ENCODE results near the gene TOR2A. TPM values are rescaled to one million over a fixed set of nuclear protein-coding genes. Genes with fewer than 3 reads are reported as not detected.

TOR2A gene
- total RNA-seq, 5 donors from 2014 or later (not counting 1 experiment from before 2014, with no cell fraction given), result 7.7 to 18.4 (median 15.5) TPM

GRCh38 chr9:127684576-127684975 is 50.5 kb downstream of the TOR2A start:
- H3K4me3 Mint-ChIP-seq, result no peak overlapping the region
- ChIA-PET CTCF (no interaction called here), POLR2A (no interaction called here)
- peaks cover 0 to 2% of the 10 kb centered on the region in 2 donors for H3K27me3 Mint-ChIP-seq
- Histone ChIP-seq H3K4me3 (ENCODE audit: control insufficient read depth in 1 of 2, extremely low read depth in 1 of 2, low read length in 1 of 2) (no peak overlapping the region), H3K9me3 (no peaks in the 10 kb centered on the region), H3K27ac (ENCODE audit: low read length) (no peak overlapping the region), H3K4me1 (ENCODE audit: control insufficient read depth in 1 of 2, extremely low read depth in 1 of 2, insufficient read depth in 2 of 2, low read length in 2 of 2) (no peaks in the 10 kb centered on the region), H3K36me3 (ENCODE audit: control insufficient read depth in 2 of 2, extremely low read depth in 1 of 2, insufficient read depth in 1 of 2, low read length in 1 of 2) (no peaks in the 10 kb centered on the region), H3K27me3 (replicated peaks in 1 of 2; ENCODE audit: control insufficient read depth in 2 of 2, extremely low read depth in 1 of 2, insufficient read depth in 2 of 2, low read length in 1 of 2) (no peaks in the 10 kb centered on the region)
- H3K36me3 Mint-ChIP-seq, result peaks cover 9% of the 10 kb centered on the region
- no peaks in the 10 kb centered on the region for H3K9me3 Mint-ChIP-seq
- ATAC-seq (replicated peaks in 1 of 4) (no peak), DNase-seq (no peak)
- WGBS (ENCODE audit: insufficient coverage), result 80% methylated on average over 4 of the region's 4 CpGs
- H3K4me1 Mint-ChIP-seq, result no peaks in the 10 kb centered on the region
- H3K27ac Mint-ChIP-seq, result no peak overlapping the region

- POLR2A ChIA-PET, result no interaction called here
- Histone ChIP-seq H3K4me1 (ENCODE audit: control insufficient read depth in 1 of 2, extremely low read depth in 1 of 2, insufficient read depth in 2 of 2, low read length in 2 of 2) (no peaks in the 10 kb centered on the region), H3K9me3 (no peaks in the 10 kb centered on the region), H3K36me3 (ENCODE audit: control insufficient read depth in 2 of 2, extremely low read depth in 1 of 2, insufficient read depth in 1 of 2, low read length in 1 of 2) (no peaks in the 10 kb centered on the region), H3K27ac (ENCODE audit: low read length) (no peak overlapping the region), H3K4me3 (ENCODE audit: control insufficient read depth in 1 of 2, extremely low read depth in 1 of 2, low read length in 1 of 2) (no peak overlapping the region), H3K27me3 (replicated peaks in 1 of 2; ENCODE audit: control insufficient read depth in 2 of 2, extremely low read depth in 1 of 2, insufficient read depth in 2 of 2, low read length in 1 of 2) (peaks cover 0 to 2% of the 10 kb centered on the region in 2 experiments)
- DNase-seq, result no peak
- CTCF ChIA-PET, result no interaction called here
- Mint-ChIP-seq H3K4me1 (no peaks in the 10 kb centered on the region), H3K9me3 (no peaks in the 10 kb centered on the region), H3K27ac (no peak overlapping the region), H3K27me3 (peaks cover 0 to 2% of the 10 kb centered on the region in 2 donors), H3K36me3 (peaks cover 11% of the 10 kb centered on the region), H3K4me3 (no peak overlapping the region)
- no CpG with 5 or more reads among the region's 5 CpGs for WGBS (ENCODE audit: insufficient coverage)
- ATAC-seq (replicated peaks in 1 of 4), result no peak
Observed at GRCh38 chr9:127683723-127684122, 51.4 kb downstream of the TOR2A start.

GRCh38 chr9:127682351-127683136 is 52.5 kb downstream of the TOR2A start:
- Histone ChIP-seq H3K27me3 (replicated peaks in 1 of 2; ENCODE audit: control insufficient read depth in 2 of 2, extremely low read depth in 1 of 2, insufficient read depth in 2 of 2, low read length in 1 of 2) (peaks cover 0 to 6% of the 10 kb centered on the region in 2 experiments), H3K9me3 (no peaks in the 10 kb centered on the region), H3K27ac (ENCODE audit: low read length) (no peak overlapping the region), H3K4me1 (ENCODE audit: control insufficient read depth in 1 of 2, extremely low read depth in 1 of 2, insufficient read depth in 2 of 2, low read length in 2 of 2) (no peaks in the 10 kb centered on the region), H3K4me3 (ENCODE audit: control insufficient read depth in 1 of 2, extremely low read depth in 1 of 2, low read length in 1 of 2) (no peak overlapping the region), H3K36me3 (ENCODE audit: control insufficient read depth in 2 of 2, extremely low read depth in 1 of 2, insufficient read depth in 1 of 2, low read length in 1 of 2) (no peaks in the 10 kb centered on the region)
- 90% methylated on average over 13 of the region's 23 CpGs for WGBS (ENCODE audit: insufficient coverage)
- ChIA-PET POLR2A (no interaction called here), CTCF (no interaction called here)
- H3K4me3 Mint-ChIP-seq, result no peak overlapping the region
- H3K4me1 Mint-ChIP-seq, result no peaks in the 10 kb centered on the region
- no peaks in the 10 kb centered on the region for H3K9me3 Mint-ChIP-seq
- no peak overlapping the region for H3K27ac Mint-ChIP-seq
- H3K27me3 Mint-ChIP-seq, result peaks cover 0 to 2% of the 10 kb centered on the region in 2 donors
- H3K36me3 Mint-ChIP-seq, result peaks cover 11% of the 10 kb centered on the region
- no peak for DNase-seq
- no peak for ATAC-seq (replicated peaks in 1 of 4)

Other genes starting within 250 kb of the TOR2A start
- 10 to 100 TPM in 4 of 5 donors, 1 to 10 TPM in 1; 3.8 to 18.2 (median 17.3) TPM for gene STXBP1, start 123.0 kb downstream of the TOR2A start, total RNA-seq
- under 1 TPM in 3 of 5 donors, not detected in 2; 0.13 to 0.44 (median 0.40) TPM for gene CFAP157, start 28.3 kb downstream of the TOR2A start, total RNA-seq
- 10 to 100 TPM in 4 of 5 donors, 1 to 10 TPM in 1; 4.4 to 15.9 (median 12.9) TPM for gene PTRH1, start 19.6 kb downstream of the TOR2A start, total RNA-seq
- gene TTC16, start 19.2 kb downstream of the TOR2A start, total RNA-seq, result 10 to 100 TPM in 1 of 5 donors, 1 to 10 TPM in 4; 4.6 to 31.8 (median 6.2) TPM
- 10 to 100 TPM; 31.6 to 48.7 (median 47.7) TPM for gene SH2D3C, start 43.4 kb upstream of the TOR2A start, total RNA-seq
- gene CDK9, start 50.7 kb upstream of the TOR2A start, total RNA-seq, result 100 to 1,000 TPM; 108 to 159 (median 147) TPM
- gene FPGS, start 67.6 kb upstream of the TOR2A start, total RNA-seq, result 100 to 1,000 TPM in 3 of 5 donors, 10 to 100 TPM in 2; 78.4 to 151 (median 139) TPM
- 10 to 100 TPM in 1 of 5 donors, 1 to 10 TPM in 4; 6.8 to 16.7 (median 8.8) TPM for gene ENG, start 119.4 kb upstream of the TOR2A start, total RNA-seq
- 10 to 100 TPM; 40.5 to 54.9 (median 50.4) TPM for gene AK1, start 142.4 kb upstream of the TOR2A start, total RNA-seq
- 100 to 1,000 TPM in 2 of 5 donors, 10 to 100 TPM in 3; 73.0 to 123 (median 86.3) TPM for gene ST6GALNAC6, start 164.3 kb upstream of the TOR2A start, total RNA-seq
- 10 to 100 TPM; 24.9 to 40.7 (median 35.1) TPM for gene ST6GALNAC4, start 181.7 kb upstream of the TOR2A start, total RNA-seq
- gene PIP5KL1, start 195.5 kb upstream of the TOR2A start, total RNA-seq, result 1 to 10 TPM in 4 of 5 donors, under 1 TPM in 1; 0.99 to 5.6 (median 2.6) TPM
- gene DPM2, start 202.6 kb upstream of the TOR2A start, total RNA-seq, result 10 to 100 TPM; 32.3 to 66.5 (median 60.5) TPM
- gene EEIG1, start 245.7 kb upstream of the TOR2A start, total RNA-seq, result 100 to 1,000 TPM; 351 to 746 (median 698) TPM